Spleen (tissue), 7 donors: ENCODE measurements around the gene MID1.

Source experiments
- CTCF ChIP-seq, 11 experiments: fragments of 200-600 bp in 7 of 11; fragments of 450-650 bp in 4 of 11; sonication (generic) in 4 of 11; IDR thresholded peaks in 8 of 11; conservative IDR thresholded peaks in 3 of 11; 1 replicate in 7 of 11; 2 replicates in 4 of 11; pipeline versions ENCODE4 v1.4.0 to v1.8.0; 2016 to 2021; ENCODE audit warnings: antibody characterized with exemption in 11 of 11, inconsistent platforms in 4 of 11, mild to moderate bottlenecking in 1 of 11
- POLR2A ChIP-seq, 3 donors: fragments of 450-650 bp; IDR thresholded peaks; one replicate each; pipeline ENCODE4 v1.5.1; 2017; ENCODE audit warnings: antibody characterized with exemption in 3 of 3, mild to moderate bottlenecking in 1 of 3
- POLR2AphosphoS5 ChIP-seq, 3 donors: sonication (generic); formaldehyde crosslinking; IDR thresholded peaks; one replicate each; pipeline ENCODE4 v1.5.1; 2017; ENCODE audit warnings: antibody characterized with exemption in 3 of 3
- donor health status: DM: no; HTN: no; CAD: no; lungs with moderate emphysema.
- donor health status: DM: no; HTN: no; CAD: no.
- donor health status: DM: no; HTN: no; CAD: no.

- TF ChIP-seq CTCF (IDR thresholded peaks at IDR 0.05 in 8 of 11, conservative IDR thresholded peaks at IDR 0.05 in 3 of 11) = no peak
- no peak for TF ChIP-seq POLR2A (IDR thresholded peaks at IDR 0.05)
- TF ChIP-seq POLR2AphosphoS5 (IDR thresholded peaks at IDR 0.05) = no peak
These were observed 35.8 kb upstream of the MID1 start for GRCh38 chrX:10656214-10656613.
